ENCODE data around the gene SCG2. TPM values are rescaled to one million over a fixed set of nuclear protein-coding genes. Genes with fewer than 3 reads are reported as not detected.

Gene SCG2
- total and polyA plus RNA-seq, 2 donors (not counting 1 experiment from before 2014, with no cell fraction given): 0.66 to 2.9 TPM

DNA sequence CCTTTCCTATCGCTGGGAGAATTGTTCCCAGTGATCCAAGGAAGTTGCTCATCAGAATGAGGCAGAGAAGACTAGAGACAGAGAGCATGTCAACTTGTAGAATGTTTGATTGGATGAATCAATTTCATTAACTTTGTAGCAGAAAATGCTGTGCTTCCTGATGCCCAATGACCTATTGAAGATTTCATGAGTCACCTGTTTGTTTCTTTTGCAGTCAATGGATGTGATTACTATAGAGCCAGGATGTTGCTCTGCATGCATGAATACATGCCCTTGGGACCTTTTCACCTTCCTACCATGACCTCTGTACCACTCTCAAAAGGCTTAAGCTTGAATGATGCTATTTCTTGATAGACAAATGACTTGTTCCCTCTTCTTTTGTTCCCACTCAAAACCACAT lies 23.3 kb downstream of the SCG2 start:
- Histone ChIP-seq H3K79me2 (ENCODE audit: control insufficient read depth, insufficient read depth, low read length) (no peaks in the 10 kb centered on the region), H4K20me1 (ENCODE audit: control insufficient read depth, extremely low read depth, insufficient read depth, low read length) (no peaks in the 10 kb centered on the region), H3K36me3 (ENCODE audit: control insufficient read depth, insufficient read depth, low read length) (no peaks in the 10 kb centered on the region), H3K4me1 (ENCODE audit: control insufficient read depth, extremely low read depth, insufficient read depth, low read length) (peaks cover 6% of the 10 kb centered on the region), H3K9ac (ENCODE audit: insufficient read depth, low read length) (no peak overlapping the region), H3K9me3 (ENCODE audit: control insufficient read depth, insufficient read depth, low read depth, low read length) (no peaks in the 10 kb centered on the region), H3K4me3 (replicated peaks in 1 of 4; ENCODE audit: control extremely low read depth in 1 of 4, insufficient read depth in 1 of 4, low read depth in 3 of 4, low read length in 4 of 4) (no peak overlapping the region), H2AFZ (ENCODE audit: low read length) (no peak overlapping the region), H3K27ac (ENCODE audit: insufficient read depth, low read length) (no peak overlapping the region), H3K4me2 (ENCODE audit: extremely low read depth, insufficient read depth, low read length) (no peak overlapping the region), H3K27me3 (ENCODE audit: control insufficient read depth, insufficient read depth, low read length) (no peaks in the 10 kb centered on the region)
- TF ChIP-seq, protein P1, sequence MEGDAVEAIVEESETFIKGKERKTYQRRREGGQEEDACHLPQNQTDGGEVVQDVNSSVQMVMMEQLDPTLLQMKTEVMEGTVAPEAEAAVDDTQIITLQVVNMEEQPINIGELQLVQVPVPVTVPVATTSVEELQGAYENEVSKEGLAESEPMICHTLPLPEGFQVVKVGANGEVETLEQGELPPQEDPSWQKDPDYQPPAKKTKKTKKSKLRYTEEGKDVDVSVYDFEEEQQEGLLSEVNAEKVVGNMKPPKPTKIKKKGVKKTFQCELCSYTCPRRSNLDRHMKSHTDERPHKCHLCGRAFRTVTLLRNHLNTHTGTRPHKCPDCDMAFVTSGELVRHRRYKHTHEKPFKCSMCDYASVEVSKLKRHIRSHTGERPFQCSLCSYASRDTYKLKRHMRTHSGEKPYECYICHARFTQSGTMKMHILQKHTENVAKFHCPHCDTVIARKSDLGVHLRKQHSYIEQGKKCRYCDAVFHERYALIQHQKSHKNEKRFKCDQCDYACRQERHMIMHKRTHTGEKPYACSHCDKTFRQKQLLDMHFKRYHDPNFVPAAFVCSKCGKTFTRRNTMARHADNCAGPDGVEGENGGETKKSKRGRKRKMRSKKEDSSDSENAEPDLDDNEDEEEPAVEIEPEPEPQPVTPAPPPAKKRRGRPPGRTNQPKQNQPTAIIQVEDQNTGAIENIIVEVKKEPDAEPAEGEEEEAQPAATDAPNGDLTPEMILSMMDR (conservative IDR thresholded peaks at IDR 0.05 in 1 of 2, IDR thresholded peaks at IDR 0.05 in 1 of 2; ENCODE audit: low read depth in 1 of 2, low read length in 2 of 2): no peak
- TF ChIP-seq EZH2 (IDR thresholded peaks at IDR 0.05; ENCODE audit: low read length, missing control alignments): no peak
- DNase-seq (ENCODE audit: low read depth in 2 of 2): no peak

DNA sequence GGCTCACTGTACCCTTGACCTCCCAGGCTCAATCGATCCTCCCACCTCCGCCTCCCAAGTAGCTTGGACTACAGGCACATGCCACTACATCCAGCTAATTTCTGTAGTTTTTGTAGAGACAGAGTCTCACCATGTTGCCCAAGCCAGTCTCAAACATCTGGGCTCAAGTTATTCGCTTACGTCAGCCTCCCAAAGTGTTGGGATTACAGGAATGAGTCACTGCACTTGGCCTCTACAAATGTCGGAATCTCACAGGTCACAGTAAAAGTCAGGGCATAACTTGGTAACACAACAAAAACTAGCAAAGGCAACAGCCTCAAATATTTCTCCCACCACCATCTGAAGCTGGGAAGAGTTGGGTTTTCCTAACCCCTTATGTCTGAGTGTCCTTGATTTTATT lies 25.3 kb downstream of the SCG2 start:
- no peaks in the 10 kb centered on the region for H3K9me3 ChIP-seq (ENCODE audit: control insufficient read depth, insufficient read depth, low read depth, low read length)
- H3K4me1 ChIP-seq (ENCODE audit: control insufficient read depth, extremely low read depth, insufficient read depth, low read length): peaks cover 6% of the 10 kb centered on the region
- H3K27ac ChIP-seq (ENCODE audit: insufficient read depth, low read length): peak overlapping the region; percentile 87
- DNase-seq (ENCODE audit: low read depth in 2 of 2): peak; percentile 97 to 99
- no peak overlapping the region for H3K9ac ChIP-seq (ENCODE audit: insufficient read depth, low read length)
- peak overlapping the region; percentile 21 for H3K4me2 ChIP-seq (ENCODE audit: extremely low read depth, insufficient read depth, low read length)
- no peaks in the 10 kb centered on the region for H4K20me1 ChIP-seq (ENCODE audit: control insufficient read depth, extremely low read depth, insufficient read depth, low read length)
- H3K36me3 ChIP-seq (ENCODE audit: control insufficient read depth, insufficient read depth, low read length): no peaks in the 10 kb centered on the region
- no peak overlapping the region for H2AFZ ChIP-seq (ENCODE audit: low read length)
- no peaks in the 10 kb centered on the region for H3K27me3 ChIP-seq (ENCODE audit: control insufficient read depth, insufficient read depth, low read length)
- TF ChIP-seq EZH2 (IDR thresholded peaks at IDR 0.05; ENCODE audit: low read length, missing control alignments): no peak
- TF ChIP-seq, protein P1 (conservative IDR thresholded peaks at IDR 0.05 in 1 of 2, IDR thresholded peaks at IDR 0.05 in 1 of 2; ENCODE audit: low read depth in 1 of 2, low read length in 2 of 2): no peak
- H3K4me3 ChIP-seq (replicated peaks in 1 of 4; ENCODE audit: control extremely low read depth in 1 of 4, insufficient read depth in 1 of 4, low read depth in 3 of 4, low read length in 4 of 4): no peak overlapping the region
- no peaks in the 10 kb centered on the region for H3K79me2 ChIP-seq (ENCODE audit: control insufficient read depth, insufficient read depth, low read length)

DNA sequence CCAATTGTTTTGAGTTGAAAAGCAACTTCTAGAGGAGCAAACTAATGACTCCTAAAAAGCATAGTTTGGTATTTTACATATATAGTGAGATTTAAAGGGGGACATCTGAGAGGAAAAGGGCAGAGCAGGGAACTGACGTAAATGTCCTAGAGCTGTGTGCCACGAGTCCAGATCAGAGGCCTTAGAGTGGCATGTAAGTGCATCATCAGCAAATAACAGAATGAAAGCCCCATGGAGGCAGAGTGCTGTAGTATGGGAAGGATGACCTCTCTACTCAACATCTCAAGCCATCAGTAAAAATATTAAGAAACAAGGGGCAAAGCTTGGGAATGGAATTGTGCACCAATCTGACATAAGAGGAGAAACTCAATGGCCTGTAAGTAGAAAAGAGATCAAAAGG lies 31.4 kb downstream of the SCG2 start:
- Histone ChIP-seq H3K4me1 (ENCODE audit: control insufficient read depth, extremely low read depth, insufficient read depth, low read length) (no peaks in the 10 kb centered on the region), H3K79me2 (ENCODE audit: control insufficient read depth, insufficient read depth, low read length) (no peaks in the 10 kb centered on the region), H3K4me2 (ENCODE audit: extremely low read depth, insufficient read depth, low read length) (no peak overlapping the region), H2AFZ (ENCODE audit: low read length) (no peak overlapping the region), H3K9me3 (ENCODE audit: control insufficient read depth, insufficient read depth, low read depth, low read length) (no peaks in the 10 kb centered on the region), H3K36me3 (ENCODE audit: control insufficient read depth, insufficient read depth, low read length) (no peaks in the 10 kb centered on the region), H4K20me1 (ENCODE audit: control insufficient read depth, extremely low read depth, insufficient read depth, low read length) (no peaks in the 10 kb centered on the region), H3K4me3 (replicated peaks in 1 of 4; ENCODE audit: control extremely low read depth in 1 of 4, insufficient read depth in 1 of 4, low read depth in 3 of 4, low read length in 4 of 4) (no peak overlapping the region), H3K27me3 (ENCODE audit: control insufficient read depth, insufficient read depth, low read length) (no peaks in the 10 kb centered on the region), H3K9ac (ENCODE audit: insufficient read depth, low read length) (no peak overlapping the region), H3K27ac (ENCODE audit: insufficient read depth, low read length) (no peak overlapping the region)
- no peak for DNase-seq (ENCODE audit: low read depth in 2 of 2)
- TF ChIP-seq EZH2 (IDR thresholded peaks at IDR 0.05; ENCODE audit: low read length, missing control alignments): no peak
- TF ChIP-seq, protein P1 (conservative IDR thresholded peaks at IDR 0.05 in 1 of 2, IDR thresholded peaks at IDR 0.05 in 1 of 2; ENCODE audit: low read depth in 1 of 2, low read length in 2 of 2): no peak
